Activated T-helper 9 cell treated with anti-CD3 and anti-CD28 coated beads, Interleukin-2, amount 50 U/mL, for 16 hours (primary cell): ENCODE data around the gene SLC38A3.

Experiments used
- DNase-seq: peaks from one replicate; pipeline ENCODE4 v3.0.0-alpha.2; 2020; ENCODE audit warnings: low read depth

The SLC38A3 gene

DNA sequence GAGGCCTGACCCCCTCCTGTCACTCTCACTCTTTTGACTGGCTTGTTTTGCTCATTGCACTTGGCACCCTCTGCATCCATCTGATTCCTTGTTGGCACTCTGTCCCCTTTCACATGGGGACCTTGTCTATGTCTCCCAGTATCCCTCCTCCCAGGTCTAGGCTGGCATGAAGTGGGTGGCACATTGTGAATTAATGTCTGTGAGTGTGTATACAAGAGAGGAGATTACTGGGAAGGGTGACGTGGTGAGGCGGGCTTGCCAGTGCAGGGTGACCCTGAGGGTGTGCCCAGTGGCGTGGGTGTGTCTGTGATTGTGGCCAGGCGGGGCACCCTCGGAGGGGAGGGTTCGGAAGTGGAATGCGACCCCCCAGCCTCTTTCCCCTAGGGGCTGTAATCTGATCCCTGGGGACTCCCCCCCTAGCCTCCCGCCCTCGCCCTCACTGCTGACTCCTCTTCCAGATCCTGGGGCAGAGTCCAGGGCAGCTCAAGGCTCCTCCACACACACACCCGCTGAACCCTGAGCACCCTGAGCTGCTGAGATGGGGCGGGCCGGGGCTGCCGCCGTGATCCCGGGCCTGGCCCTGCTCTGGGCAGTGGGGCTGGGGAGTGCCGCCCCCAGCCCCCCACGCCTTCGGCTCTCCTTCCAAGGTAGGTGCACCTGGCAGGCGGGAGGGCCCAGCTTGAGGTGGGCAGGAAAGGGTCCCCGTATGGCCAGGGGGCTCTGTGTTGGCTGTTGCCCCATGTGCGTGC is 63.8 kb downstream of the SLC38A3 start, which contains the start of gene SEMA3B:
SEMA3B (plus strand) TSS at position 445 of the 749 bp plus-strand sequence; CDS start at position 539, 94 bp downstream.
- no peak for DNase-seq

DNA sequence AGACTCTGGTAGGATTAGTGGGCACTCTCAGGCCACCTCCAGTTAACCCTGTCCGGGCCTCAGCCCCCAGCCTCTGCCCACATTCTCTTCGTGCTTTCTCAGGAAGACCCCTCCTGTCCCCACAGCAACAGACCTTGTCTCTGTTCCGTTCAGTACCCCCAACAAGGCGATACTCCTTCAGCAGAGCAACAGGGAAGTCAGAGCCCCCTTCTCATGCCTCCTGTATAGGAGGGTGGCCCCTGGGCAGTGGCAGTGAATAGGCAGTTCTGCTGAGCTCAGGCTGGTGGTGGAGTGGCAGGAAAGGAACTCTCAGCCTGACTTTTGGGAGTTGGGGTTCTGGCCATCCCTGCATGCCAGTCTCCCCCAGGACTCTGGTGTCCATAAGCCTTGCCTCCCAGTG is 64.4 kb downstream of the SLC38A3 start:
- DNase-seq = no peak

DNA sequence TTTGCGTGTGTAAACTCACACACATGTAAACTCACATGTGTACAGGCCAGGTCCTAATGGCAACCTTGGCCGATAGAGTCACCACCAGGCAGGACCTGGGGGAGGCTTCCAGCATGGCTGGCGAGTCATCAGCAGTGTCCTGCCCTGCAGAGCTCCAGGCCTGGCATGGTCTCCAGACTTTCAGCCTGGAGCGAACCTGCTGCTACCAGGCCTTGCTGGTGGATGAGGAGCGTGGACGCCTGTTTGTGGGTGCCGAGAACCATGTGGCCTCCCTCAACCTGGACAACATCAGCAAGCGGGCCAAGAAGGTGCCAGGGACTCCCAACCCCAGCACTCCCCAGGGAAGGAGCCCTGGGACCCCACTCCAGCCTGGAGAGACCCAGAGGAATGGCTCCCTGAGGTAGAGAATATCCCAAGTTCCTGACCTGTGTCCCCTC is 64.9 kb downstream of the SLC38A3 start:
- no peak for DNase-seq

DNA sequence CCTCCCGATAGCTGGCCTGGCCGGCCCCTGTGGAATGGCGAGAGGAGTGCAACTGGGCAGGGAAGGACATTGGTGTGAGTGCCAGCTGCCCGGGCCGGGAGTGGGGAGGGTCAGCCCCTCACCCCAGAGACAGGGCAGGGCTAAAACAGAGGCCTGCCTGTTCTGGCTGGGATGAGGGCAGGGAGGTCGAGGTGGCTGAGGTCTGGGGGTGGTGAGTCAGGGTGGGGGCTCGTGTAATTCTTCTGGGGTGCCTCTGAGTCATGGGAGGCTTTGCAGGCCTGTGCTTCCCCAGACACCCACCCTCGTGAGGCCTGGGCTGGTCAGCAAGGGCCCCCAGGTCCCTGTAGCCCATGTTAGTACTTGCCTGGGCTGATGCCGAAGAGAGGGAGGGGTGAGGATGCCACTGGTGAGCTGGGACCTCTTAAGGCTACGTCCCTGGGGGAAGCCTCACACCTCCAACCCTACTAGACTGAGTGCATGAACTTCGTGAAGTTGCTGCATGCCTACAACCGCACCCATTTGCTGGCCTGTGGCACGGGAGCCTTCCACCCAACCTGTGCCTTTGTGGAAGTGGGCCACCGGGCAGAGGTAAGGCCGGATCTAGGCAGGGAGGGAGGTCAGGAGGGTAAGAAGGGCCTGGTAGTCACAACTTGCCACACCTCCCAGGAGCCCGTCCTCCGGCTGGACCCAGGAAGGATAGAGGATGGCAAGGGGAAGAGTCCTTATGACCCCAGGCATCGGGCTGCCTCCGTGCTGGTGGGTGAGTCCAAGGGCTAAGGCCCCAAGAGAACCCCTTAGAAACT is 65.6 kb downstream of the SLC38A3 start:
- no peak for DNase-seq
